ENCODE data around the gene LETMD1. TPM values are rescaled to one million over a fixed set of nuclear protein-coding genes. Genes with fewer than 3 reads are reported as not detected.
"Not testable (repeated sequence)": the region's sequence is repeated elsewhere in the genome, so short reads cannot be mapped to it uniquely, and the experiment has no call there.

Gene LETMD1
- total and polyA plus RNA-seq, 2 experiments from 2014 or later, result 16.3 to 29.8 TPM

DNA sequence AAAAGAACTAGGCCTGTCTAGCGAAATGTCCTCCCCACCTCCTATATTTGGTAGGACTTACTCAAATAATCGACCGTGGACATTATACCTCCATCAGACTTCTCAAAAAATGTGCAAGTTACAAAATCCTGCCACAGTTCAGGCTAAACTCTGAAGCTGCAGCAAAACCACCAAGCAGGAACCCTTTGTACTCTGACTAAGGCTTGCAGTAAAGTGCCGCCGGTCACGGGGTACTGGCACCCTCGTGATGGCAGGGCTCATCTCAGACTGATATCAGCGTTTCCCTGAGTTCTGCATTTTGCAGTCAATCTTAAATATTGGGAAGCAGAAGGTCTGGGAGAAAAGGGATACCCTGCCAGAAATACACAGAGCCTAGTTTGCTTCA lies 39.1 kb upstream of the LETMD1 start:
- Histone ChIP-seq H3K4me2 (ENCODE audit: unreplicated experiment) (no peak overlapping the region), H3K27me3 (replicated peaks; ENCODE audit: insufficient read depth) (no peaks in the 10 kb centered on the region), H3F3A (ENCODE audit: insufficient read depth) (no peaks in the 10 kb centered on the region), H3K4me1 (ENCODE audit: insufficient read depth) (no peaks in the 10 kb centered on the region), H4K20me1 (ENCODE audit: insufficient read depth) (no peaks in the 10 kb centered on the region), H3K36me3 (ENCODE audit: low read depth) (no peaks in the 10 kb centered on the region; the same call in 1 of the 2 replicates), H3K9ac (no peak overlapping the region), H3K27ac (no peak overlapping the region), H3K79me2 (ENCODE audit: insufficient read depth) (peaks cover 43% of the 10 kb centered on the region), H2AFZ (no peak overlapping the region), H3K9me3 (ENCODE audit: low read depth) (no peaks in the 10 kb centered on the region), H3K9me2 (ENCODE audit: insufficient read depth) (no peaks in the 10 kb centered on the region), H3K4me3 (no peak overlapping the region)
- TF ChIP-seq EZH2 (IDR thresholded peaks at IDR 0.05; ENCODE audit: insufficient read depth, poor library complexity, severe bottlenecking), result no peak
- TF ChIP-seq EZH2phosphoT487 (IDR thresholded peaks at IDR 0.05; ENCODE audit: insufficient read depth, low read depth), result no peak
- no peak for DNase-seq
- 92 to 93% methylated on average over 8 of the region's 8 CpGs for WGBS, 2 experiments (ENCODE audit: low coverage in 1 of 2, low lambda C conversion rate in 2 of 2, missing lambda C conversion rate in 2 of 2)
- in situ Hi-C loops (cut with MboI), result no loop called here

DNA sequence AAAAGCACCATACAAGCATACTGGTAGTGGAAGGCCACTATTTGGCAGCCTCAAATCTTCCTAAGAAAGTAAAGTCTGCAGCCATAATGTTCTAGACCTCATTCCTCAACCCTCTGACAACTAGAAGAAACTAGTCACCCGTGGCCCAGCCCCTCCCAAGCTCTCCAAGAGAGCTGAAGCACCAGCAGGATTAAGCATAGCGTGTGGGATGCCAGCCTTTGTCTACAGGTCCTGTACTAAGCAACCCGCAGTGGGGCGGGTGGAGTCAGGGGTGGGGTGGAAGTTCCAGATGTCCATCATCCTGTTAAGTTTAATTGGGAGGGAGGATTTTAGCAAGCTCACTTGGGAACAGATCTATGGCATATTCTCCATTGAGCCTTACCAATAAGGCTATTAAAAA lies 36.2 kb upstream of the LETMD1 start:
- Histone ChIP-seq H3K79me2 (ENCODE audit: insufficient read depth) (peaks cover 72% of the 10 kb centered on the region), H3K27ac (no peak overlapping the region), H2AFZ (no peak overlapping the region), H3K27me3 (replicated peaks; ENCODE audit: insufficient read depth) (no peaks in the 10 kb centered on the region), H3K9me3 (ENCODE audit: low read depth) (no peaks in the 10 kb centered on the region), H3K4me2 (ENCODE audit: unreplicated experiment) (no peak overlapping the region), H3K4me1 (ENCODE audit: insufficient read depth) (no peaks in the 10 kb centered on the region), H3K36me3 (ENCODE audit: low read depth) (no peaks in the 10 kb centered on the region; the same call in 1 of the 2 replicates), H3K9ac (no peak overlapping the region), H3K9me2 (ENCODE audit: insufficient read depth) (no peaks in the 10 kb centered on the region), H3F3A (ENCODE audit: insufficient read depth) (no peaks in the 10 kb centered on the region), H4K20me1 (ENCODE audit: insufficient read depth) (0 out of 2 replicates have a peak, but pooled peaks cover under 1% of the 10 kb centered on the region), H3K4me3 (no peak overlapping the region)
- peak; percentile 31 for DNase-seq
- 38 to 43% methylated on average over 4 of the region's 4 CpGs for WGBS, 2 experiments (ENCODE audit: low coverage in 1 of 2, low lambda C conversion rate in 2 of 2, missing lambda C conversion rate in 2 of 2)
- TF ChIP-seq EZH2 (IDR thresholded peaks at IDR 0.05; ENCODE audit: insufficient read depth, poor library complexity, severe bottlenecking) (no peak), EZH2phosphoT487 (IDR thresholded peaks at IDR 0.05; ENCODE audit: insufficient read depth, low read depth) (no peak)
- in situ Hi-C loops (cut with MboI), result no loop called here

DNA sequence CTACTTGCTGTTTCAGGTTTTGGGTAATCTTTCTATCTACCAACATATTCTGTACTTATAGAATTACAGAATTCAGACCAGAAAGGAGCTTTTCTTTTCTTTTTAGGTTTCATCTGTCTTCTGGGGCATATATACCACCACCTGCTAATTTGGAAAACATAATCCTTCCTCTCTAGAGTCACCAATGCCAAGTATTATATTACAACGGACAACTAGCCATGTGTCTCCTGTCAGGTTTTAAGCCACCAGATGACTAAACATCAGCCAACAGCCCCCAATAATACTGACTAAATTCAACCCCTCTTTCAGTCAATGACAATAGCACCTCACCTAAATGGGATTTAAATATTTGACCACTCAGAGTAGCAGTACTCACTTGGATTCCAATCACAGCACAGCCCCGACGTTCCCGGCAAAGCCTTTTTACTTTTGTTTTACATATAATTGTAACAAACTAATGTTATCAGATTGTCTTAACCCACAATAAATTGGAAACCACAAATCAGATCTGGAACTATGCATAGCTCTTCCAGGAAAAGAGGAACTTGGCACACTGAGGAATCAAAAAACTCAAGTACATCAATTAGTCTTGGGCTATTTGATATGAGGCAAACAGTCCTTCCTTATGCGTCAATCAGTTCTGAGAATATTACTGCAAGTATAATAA lies 35.4 kb upstream of the LETMD1 start:
- 91% methylated on average over 5 of the region's 5 CpGs for WGBS, 2 experiments (ENCODE audit: low coverage in 1 of 2, low lambda C conversion rate in 2 of 2, missing lambda C conversion rate in 2 of 2)
- Histone ChIP-seq H3K9me3 (ENCODE audit: low read depth) (no peaks in the 10 kb centered on the region), H3K27ac (no peak overlapping the region), H3K9me2 (ENCODE audit: insufficient read depth) (no peaks in the 10 kb centered on the region), H3F3A (ENCODE audit: insufficient read depth) (no peaks in the 10 kb centered on the region), H2AFZ (no peak overlapping the region), H3K36me3 (ENCODE audit: low read depth) (no peaks in the 10 kb centered on the region), H3K79me2 (ENCODE audit: insufficient read depth) (peaks cover 80% of the 10 kb centered on the region), H3K4me3 (no peak overlapping the region), H4K20me1 (ENCODE audit: insufficient read depth) (0 out of 2 replicates have a peak, but pooled peaks cover 6% of the 10 kb centered on the region), H3K27me3 (replicated peaks; ENCODE audit: insufficient read depth) (no peaks in the 10 kb centered on the region), H3K9ac (no peak overlapping the region), H3K4me2 (ENCODE audit: unreplicated experiment) (no peak overlapping the region), H3K4me1 (ENCODE audit: insufficient read depth) (no peaks in the 10 kb centered on the region)
- in situ Hi-C loops (cut with MboI), result no loop called here
- TF ChIP-seq EZH2 (IDR thresholded peaks at IDR 0.05; ENCODE audit: insufficient read depth, poor library complexity, severe bottlenecking) (no peak), EZH2phosphoT487 (IDR thresholded peaks at IDR 0.05; ENCODE audit: insufficient read depth, low read depth) (no peak)
- no peak for DNase-seq

DNA sequence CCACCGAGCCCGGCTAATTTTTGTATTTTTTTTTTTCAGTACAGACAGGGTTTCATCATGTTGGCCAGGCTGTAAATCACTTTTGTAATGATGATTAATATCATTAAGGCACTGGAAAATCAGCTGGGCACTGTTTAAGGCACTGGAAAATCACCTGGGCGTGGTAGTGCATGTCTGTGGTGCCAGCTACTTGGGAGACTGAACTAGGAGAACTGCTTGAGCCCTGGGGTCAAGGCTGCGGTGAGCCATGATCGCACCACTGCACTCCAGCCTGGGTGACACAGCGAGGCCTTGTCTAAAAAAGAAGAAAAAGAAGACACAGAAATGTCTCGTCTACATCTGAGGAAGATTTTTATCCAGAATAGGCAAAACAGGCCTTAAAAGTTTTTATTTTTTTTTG lies 34.7 kb upstream of the LETMD1 start:
- Histone ChIP-seq H3K4me1 (ENCODE audit: insufficient read depth) (no peaks in the 10 kb centered on the region), H3K9me2 (ENCODE audit: insufficient read depth) (no peaks in the 10 kb centered on the region), H3K27ac (no peak overlapping the region), H3K9me3 (ENCODE audit: low read depth) (no peaks in the 10 kb centered on the region), H3K36me3 (ENCODE audit: low read depth) (no peaks in the 10 kb centered on the region), H3K27me3 (replicated peaks; ENCODE audit: insufficient read depth) (no peaks in the 10 kb centered on the region), H2AFZ (no peak overlapping the region), H3K4me2 (ENCODE audit: unreplicated experiment) (no peak overlapping the region), H4K20me1 (ENCODE audit: insufficient read depth) (0 out of 2 replicates have a peak, but pooled peaks cover 6% of the 10 kb centered on the region), H3K9ac (no peak overlapping the region), H3K4me3 (no peak overlapping the region), H3K79me2 (ENCODE audit: insufficient read depth) (peaks cover 87% of the 10 kb centered on the region), H3F3A (ENCODE audit: insufficient read depth) (no peaks in the 10 kb centered on the region)
- in situ Hi-C loops (cut with MboI), result no loop called here
- 96 to 99% methylated on average over 7 of the region's 7 CpGs for WGBS, 2 experiments (ENCODE audit: low coverage in 1 of 2, low lambda C conversion rate in 2 of 2, missing lambda C conversion rate in 2 of 2)
- no peak for DNase-seq
- no peak for TF ChIP-seq EZH2phosphoT487 (IDR thresholded peaks at IDR 0.05; ENCODE audit: insufficient read depth, low read depth)
- no peak for TF ChIP-seq EZH2 (IDR thresholded peaks at IDR 0.05; ENCODE audit: insufficient read depth, poor library complexity, severe bottlenecking)

DNA sequence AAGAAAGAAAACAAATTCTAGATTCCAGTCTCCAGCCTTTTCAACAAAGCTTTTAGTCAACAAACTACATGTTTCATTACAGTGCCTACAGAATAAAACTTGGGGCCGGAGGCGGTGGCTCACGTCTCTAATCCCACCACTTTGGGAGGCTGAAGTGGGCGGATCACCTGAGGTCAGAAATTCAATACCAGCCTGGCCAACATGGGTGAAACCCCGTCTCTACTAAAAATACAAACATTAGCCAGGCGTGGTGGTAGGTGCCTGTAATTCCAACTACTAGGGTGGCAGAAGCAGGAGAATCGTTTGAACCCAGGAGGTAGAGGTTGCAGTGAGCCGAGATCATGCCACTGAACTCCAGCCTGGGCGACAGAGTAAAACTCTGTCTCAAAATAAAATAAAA lies 33.7 kb upstream of the LETMD1 start:
- H3K79me2 ChIP-seq (ENCODE audit: insufficient read depth), result peaks cover 92% of the 10 kb centered on the region
- H3F3A ChIP-seq (ENCODE audit: insufficient read depth); H2AFZ ChIP-seq; H3K4me3 ChIP-seq; in situ Hi-C loops (cut with MboI); H3K36me3 ChIP-seq (ENCODE audit: low read depth); H4K20me1 ChIP-seq (ENCODE audit: insufficient read depth); H3K27ac ChIP-seq; H3K9ac ChIP-seq; DNase-seq; H3K9me3 ChIP-seq (ENCODE audit: low read depth); H3K27me3 ChIP-seq (replicated peaks; ENCODE audit: insufficient read depth); H3K4me1 ChIP-seq (ENCODE audit: insufficient read depth); H3K4me2 ChIP-seq (ENCODE audit: unreplicated experiment); H3K9me2 ChIP-seq (ENCODE audit: insufficient read depth): not testable (repeated sequence)
- WGBS, 2 experiments (ENCODE audit: low coverage in 1 of 2, low lambda C conversion rate in 2 of 2, missing lambda C conversion rate in 2 of 2), result 94 to 95% methylated on average over 9 of the region's 9 CpGs

Measured in GM23248 (cell line).